ENCODE data around the gene METTL23.
A peak's percentile ranks its signal among the peaks of the same experiment; 100 is the strongest.
"Not testable (repeated sequence)": the region's sequence is repeated elsewhere in the genome, so short reads cannot be mapped to it uniquely, and the experiment has no call there.

Gene METTL23

DNA sequence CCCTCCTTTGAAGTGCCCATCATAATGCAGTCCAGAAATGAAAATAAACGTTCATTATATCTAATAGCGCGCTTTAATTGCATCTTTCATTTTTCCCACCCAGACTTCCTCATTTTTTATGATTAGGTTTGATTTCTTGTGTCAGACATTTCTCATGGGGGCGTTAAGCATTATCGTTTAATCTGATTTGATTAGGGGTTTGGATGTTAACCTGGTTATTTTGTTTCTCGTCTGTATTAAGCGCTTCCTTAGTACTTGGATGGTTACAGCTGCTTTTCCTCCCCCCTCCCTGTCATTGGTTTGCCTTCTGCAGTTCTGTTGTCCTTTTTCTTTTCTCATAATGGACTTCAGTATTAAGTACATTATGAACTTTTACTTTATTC lies 11.8 kb downstream of the METTL23 start:
- H3K4me3 ChIP-seq (ENCODE audit: low read depth, low read length): peak overlapping the region; percentile 73
- no peak for TF ChIP-seq CTCF (IDR thresholded peaks at IDR 0.05; ENCODE audit: borderline replicate concordance, insufficient read depth, low read depth, low read length)

- H3K4me3 ChIP-seq (ENCODE audit: low read depth, low read length): not testable (repeated sequence)
These were observed 13.0 kb downstream of the METTL23 start for GRCh38 chr17:76739568-76740115.

- H3K4me3 ChIP-seq (ENCODE audit: low read depth, low read length): no peak overlapping the region
- no peak for TF ChIP-seq CTCF (IDR thresholded peaks at IDR 0.05; ENCODE audit: borderline replicate concordance, insufficient read depth, low read depth, low read length)
These were observed 13.9 kb downstream of the METTL23 start for GRCh38 chr17:76740329-76741118.

GRCh38 chr17:76742958-76743357 lies 16.3 kb downstream of the METTL23 start:
- TF ChIP-seq CTCF (IDR thresholded peaks at IDR 0.05; ENCODE audit: borderline replicate concordance, insufficient read depth, low read depth, low read length): no peak
- H3K4me3 ChIP-seq (ENCODE audit: low read depth, low read length): no peak overlapping the region

DNA sequence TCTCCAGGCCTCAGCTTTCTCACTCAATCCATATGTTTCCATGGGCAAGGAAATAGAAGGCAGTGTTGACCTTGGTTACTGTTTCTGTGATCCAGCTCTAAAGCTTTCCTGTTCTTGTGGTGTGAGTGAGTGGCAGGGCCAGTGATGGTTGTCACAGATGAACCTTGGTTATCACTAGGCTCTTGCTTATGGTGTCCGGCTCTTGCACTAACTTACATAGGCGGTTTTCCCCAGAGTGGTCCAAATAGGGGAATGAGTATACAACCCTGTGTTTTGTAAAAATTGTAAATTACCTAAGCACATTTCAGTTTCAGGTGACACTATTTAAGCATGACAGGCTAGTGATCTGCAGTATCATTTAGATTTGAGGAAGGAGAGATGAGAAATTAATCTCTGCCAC lies 18.1 kb downstream of the METTL23 start:
- no peak for TF ChIP-seq CTCF (IDR thresholded peaks at IDR 0.05; ENCODE audit: borderline replicate concordance, insufficient read depth, low read depth, low read length)
- H3K4me3 ChIP-seq (ENCODE audit: low read depth, low read length): no peak overlapping the region

DNA sequence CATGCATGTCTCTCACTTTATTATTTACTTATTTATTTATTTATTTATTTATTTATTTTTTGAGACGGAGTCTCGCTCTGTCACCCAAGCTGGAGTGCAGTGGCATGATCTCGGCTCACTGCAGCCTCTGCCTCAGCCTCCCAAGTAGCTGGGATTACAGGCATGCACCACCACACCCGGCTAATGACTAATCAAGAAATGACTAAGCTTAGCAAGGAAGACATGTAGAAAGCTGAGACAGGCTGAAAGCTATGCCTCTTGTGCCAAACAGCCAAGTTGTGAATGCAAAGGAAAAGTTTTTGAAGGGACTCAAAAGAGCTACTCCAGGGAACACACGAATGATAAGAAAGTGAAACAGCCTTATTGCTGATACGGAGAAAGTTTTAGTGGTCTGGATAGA lies 19.1 kb downstream of the METTL23 start:
- not testable (repeated sequence) for H3K4me3 ChIP-seq (ENCODE audit: low read depth, low read length)

DNA sequence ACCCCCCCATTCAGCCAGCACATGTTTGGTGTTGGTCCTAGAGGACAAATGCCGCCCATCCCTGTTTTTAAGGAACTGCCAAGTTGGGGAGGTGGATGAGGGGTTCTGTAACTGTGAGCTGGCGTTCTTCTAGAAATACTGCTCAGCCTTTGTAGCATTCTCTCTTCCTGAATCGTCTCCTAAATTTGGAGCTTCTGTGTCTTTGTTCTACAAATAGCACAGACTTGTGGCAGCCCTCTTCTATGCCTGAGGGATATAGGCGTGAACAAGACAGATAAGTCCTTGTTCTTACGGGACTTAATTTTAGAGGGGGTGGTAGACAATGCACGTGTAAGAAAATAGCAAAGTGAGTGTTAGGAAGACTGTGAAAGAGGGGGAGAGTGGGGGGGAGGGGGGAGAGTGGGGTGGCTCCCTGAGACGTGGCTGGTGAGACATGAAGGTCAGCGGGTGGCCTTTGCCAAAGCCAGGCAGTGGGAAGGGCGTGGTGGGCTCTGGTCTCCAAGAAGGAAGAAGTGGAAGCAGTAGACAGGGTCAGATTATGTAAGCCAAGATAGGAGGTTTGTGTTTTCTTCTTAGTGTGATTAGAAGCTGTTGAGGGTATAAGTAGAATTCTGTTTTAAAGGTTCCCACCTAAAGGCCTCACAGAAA lies 21.2 kb downstream of the METTL23 start:
- no peak overlapping the region for H3K4me3 ChIP-seq (ENCODE audit: low read depth, low read length)

More for the DNA sequence above, 21.2 kb downstream of the METTL23 start:
- no peak for TF ChIP-seq CTCF (IDR thresholded peaks at IDR 0.05; ENCODE audit: borderline replicate concordance, insufficient read depth, low read depth, low read length)

All from GM12875 (cell line).